HG03064 (cell line): ENCODE measurements around the gene NDUFS8.

ENCODE experiments used
- ATAC-seq: cut with Tn5 transposase; IDR thresholded peaks from one replicate; pipeline ENCODE4 v1.9.1; 2021; ENCODE audit warnings: low read depth; ENCODE audit not compliant: unreplicated experiment

The NDUFS8 gene

GRCh38 chr11:68047437-68048290 lies 17.2 kb downstream of the NDUFS8 start:
- ATAC-seq = no peak

- ATAC-seq = no peak
These were observed 18.4 kb downstream of the NDUFS8 start for GRCh38 chr11:68048681-68049508.

GRCh38 chr11:68049509-68050370 lies 19.3 kb downstream of the NDUFS8 start:
- no peak for ATAC-seq

GRCh38 chr11:68050371-68050841 lies 19.9 kb downstream of the NDUFS8 start:
- ATAC-seq = no peak

- no peak for ATAC-seq
These were observed 21.0 kb downstream of the NDUFS8 start for GRCh38 chr11:68051191-68052136.

GRCh38 chr11:68052137-68052873 lies 21.8 kb downstream of the NDUFS8 start:
- ATAC-seq = no peak

- no peak for ATAC-seq
These were observed 22.6 kb downstream of the NDUFS8 start for GRCh38 chr11:68053117-68053516.

GRCh38 chr11:68053981-68054812 lies 23.7 kb downstream of the NDUFS8 start:
- ATAC-seq = no peak

GRCh38 chr11:68056317-68057285 lies 26.1 kb downstream of the NDUFS8 start:
- no peak for ATAC-seq

- no peak for ATAC-seq
These were observed 27.3 kb downstream of the NDUFS8 start for GRCh38 chr11:68057807-68058206.

GRCh38 chr11:68061508-68061907 lies 31.0 kb downstream of the NDUFS8 start:
- ATAC-seq = no peak

- ATAC-seq = no peak
These were observed 34.4 kb downstream of the NDUFS8 start for GRCh38 chr11:68064926-68065325.

GRCh38 chr11:68065841-68066240 lies 35.4 kb downstream of the NDUFS8 start:
- ATAC-seq = no peak

GRCh38 chr11:68066742-68067141 lies 36.3 kb downstream of the NDUFS8 start:
- no peak for ATAC-seq

GRCh38 chr11:68067991-68068390 lies 37.5 kb downstream of the NDUFS8 start:
- ATAC-seq = no peak

GRCh38 chr11:68071281-68072048 lies 41.0 kb downstream of the NDUFS8 start:
- no peak for ATAC-seq
